Neural cell (in vitro differentiated cells): ENCODE measurements around the gene FAM184A. TPM values are rescaled to one million over a fixed set of nuclear protein-coding genes. Genes with fewer than 3 reads are reported as not detected.

Source experiments
- H2AFZ ChIP-seq: fragments of 200-600, 300-800 bp; sonication (generic), shearing (Covaris generic); 2 replicates; pipeline ENCODE4 v1.6.0; 2014; ENCODE audit warnings: low read depth, mild to moderate bottlenecking, antibody characterized with exemption, low read length, moderate library complexity
- H3F3A ChIP-seq: fragments of 200-600 bp; shearing (Covaris generic); 2 replicates; pipeline ENCODE4 v1.6.1; 2016; ENCODE audit warnings: mild to moderate bottlenecking, moderate library complexity, mixed read lengths, antibody characterized with exemption, low read length; ENCODE audit not compliant: insufficient read depth, poor library complexity, severe bottlenecking
- H3K27ac ChIP-seq: fragments of 200-600, 300-800 bp; sonication (generic), shearing (Covaris generic); 2 replicates; pipeline ENCODE4 v1.5.1; 2014; ENCODE audit warnings: mild to moderate bottlenecking, low read length, moderate library complexity
- H3K27me3 ChIP-seq: fragments of 300-800, 200-600 bp; sonication (generic), shearing (Covaris generic); 2 replicates; pipeline ENCODE4 v1.6.0; 2014; ENCODE audit warnings: mild to moderate bottlenecking, low read depth, low read length, moderate library complexity; ENCODE audit not compliant: insufficient read depth
- H3K36me3 ChIP-seq: fragments of 300-800, 200-600 bp; sonication (generic), shearing (Covaris generic); 2 replicates; pipeline ENCODE4 v1.5.1; 2014; ENCODE audit warnings: mild to moderate bottlenecking, antibody characterized with exemption, low read length, moderate library complexity; ENCODE audit not compliant: insufficient read depth
- H3K4me2 ChIP-seq: fragments of 300-800, 200-600 bp; sonication (generic), shearing (Covaris generic); 2 replicates; pipeline ENCODE4 v1.6.0; 2014; ENCODE audit warnings: mild to moderate bottlenecking, low read length
- H3K4me3 ChIP-seq: fragments of 300-800, 200-600 bp; sonication (generic), shearing (Covaris generic); 2 replicates; pipeline ENCODE4 v1.5.1; 2014; ENCODE audit warnings: mild to moderate bottlenecking, low read length, moderate library complexity
- H3K79me2 ChIP-seq: fragments of 200-600 bp; shearing (Covaris generic); replicated peaks from 2 replicates; pipeline ENCODE4 v1.6.0; 2014; ENCODE audit warnings: mild to moderate bottlenecking, low read length, moderate library complexity; ENCODE audit not compliant: insufficient read depth
- H3K9ac ChIP-seq: fragments of 300-800, 200-600 bp; sonication (generic), shearing (Covaris generic); 2 replicates; pipeline ENCODE4 v1.6.1; 2016; ENCODE audit warnings: mild to moderate bottlenecking, low read length, mixed read lengths
- H3K9me2 ChIP-seq: fragments of 200-600 bp; shearing (Covaris generic); 2 replicates; pipeline ENCODE4 v1.6.1; 2016; ENCODE audit warnings: mild to moderate bottlenecking, low read length, mixed read lengths; ENCODE audit not compliant: insufficient read depth
- H3K9me3 ChIP-seq: fragments of 200-600, 300-800 bp; sonication (generic), shearing (Covaris generic); 2 replicates; pipeline ENCODE4 v1.6.1; 2016; ENCODE audit warnings: mild to moderate bottlenecking, mixed run types, low read length, moderate library complexity, mixed read lengths
- H4K20me1 ChIP-seq: fragments of 200-600 bp; shearing (Covaris generic); 2 replicates; pipeline ENCODE4 v1.6.1; 2016; ENCODE audit warnings: mild to moderate bottlenecking, mixed run types; ENCODE audit not compliant: insufficient read depth
- EP300 ChIP-seq: fragments of 450-650 bp; conservative IDR thresholded peaks from 2 replicates; pipeline ENCODE4 v1.6.1; 2014; ENCODE audit warnings: antibody characterized with exemption, mild to moderate bottlenecking, moderate library complexity; ENCODE audit not compliant: poor library complexity, severe bottlenecking
- EZH2 ChIP-seq: fragments of 200-600, 300-800 bp; shearing (Covaris generic), sonication (generic); IDR thresholded peaks from 2 replicates; pipeline ENCODE4 v1.6.1; 2014; ENCODE audit warnings: antibody characterized with exemption, low read length, borderline replicate concordance, mild to moderate bottlenecking; ENCODE audit not compliant: insufficient read depth, poor library complexity, severe bottlenecking
- MXI1 ChIP-seq: fragments of 450-650 bp; conservative IDR thresholded peaks from 2 replicates; pipeline ENCODE4 v1.6.1; 2014; ENCODE audit warnings: antibody characterized with exemption, mild to moderate bottlenecking; ENCODE audit not compliant: poor library complexity, severe bottlenecking
- POLR2AphosphoS5 ChIP-seq: IDR thresholded peaks from 2 replicates; pipeline ENCODE4 v1.6.1; 2012
- RAD21 ChIP-seq: fragments of 450-650 bp; conservative IDR thresholded peaks from 2 replicates; pipeline ENCODE4 v1.6.1; 2014; ENCODE audit warnings: antibody characterized with exemption, mild to moderate bottlenecking, moderate library complexity
- SMC3 ChIP-seq: fragments of 450-650 bp; conservative IDR thresholded peaks from 2 replicates; pipeline ENCODE4 v1.6.1; 2014; ENCODE audit warnings: antibody characterized with exemption, mild to moderate bottlenecking, moderate library complexity; ENCODE audit not compliant: poor library complexity
- TAF1 ChIP-seq: IDR thresholded peaks from 2 replicates; pipeline ENCODE4 v1.6.1; 2012; ENCODE audit warnings: low read depth
- polyA plus RNA-seq: library from polyadenylated mRNA; depleted of rRNA; stranded (reverse); fragments of >200 nt; gene quantifications from 2 replicates; pipeline ENCODE4 v1.2.3, GENCODE V29; 2014
- TF ChIP-seq, protein P1 (sequence below): IDR thresholded peaks from 2 replicates; pipeline ENCODE4 v1.6.1; 2012; ENCODE audit warnings: borderline replicate concordance
- TF ChIP-seq, protein P2 (sequence below): fragments of 450-650 bp; IDR thresholded peaks from 2 replicates; pipeline ENCODE4 v1.5.1; 2014; ENCODE audit warnings: antibody characterized with exemption, mild to moderate bottlenecking, moderate library complexity; ENCODE audit not compliant: poor library complexity, severe bottlenecking

FAM184A gene
- polyA plus RNA-seq, 1 donor from 2014 or later, result 47.5 TPM

DNA sequence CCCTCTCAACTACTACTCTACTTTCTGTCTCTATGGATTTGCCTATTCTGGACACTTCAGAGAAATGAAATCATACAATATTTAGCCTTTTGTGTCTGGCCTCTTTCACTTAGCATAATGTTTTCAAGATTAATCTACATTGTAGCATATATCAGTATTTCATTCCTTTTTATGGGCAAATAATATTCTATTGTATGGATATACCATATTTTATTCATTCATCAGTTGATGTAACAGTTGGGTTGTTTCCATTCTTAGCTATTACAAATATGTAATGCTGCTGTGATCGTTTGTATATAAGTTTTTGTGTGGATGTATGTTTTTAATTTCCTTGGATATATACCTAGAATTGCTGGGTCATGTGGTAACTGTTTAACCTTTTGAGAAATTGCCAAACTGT, 23.4 kb downstream of the FAM184A start:
- H3K9ac ChIP-seq, result no peak overlapping the region
- H3K36me3 ChIP-seq, result no peaks in the 10 kb centered on the region
- H3K9me2 ChIP-seq, result no peaks in the 10 kb centered on the region
- TF ChIP-seq SMC3 (no peak), EP300 (no peak), RAD21 (no peak), POLR2AphosphoS5 (no peak), TAF1 (no peak), EZH2 (no peak), MXI1 (no peak)
- TF ChIP-seq, protein P1, sequence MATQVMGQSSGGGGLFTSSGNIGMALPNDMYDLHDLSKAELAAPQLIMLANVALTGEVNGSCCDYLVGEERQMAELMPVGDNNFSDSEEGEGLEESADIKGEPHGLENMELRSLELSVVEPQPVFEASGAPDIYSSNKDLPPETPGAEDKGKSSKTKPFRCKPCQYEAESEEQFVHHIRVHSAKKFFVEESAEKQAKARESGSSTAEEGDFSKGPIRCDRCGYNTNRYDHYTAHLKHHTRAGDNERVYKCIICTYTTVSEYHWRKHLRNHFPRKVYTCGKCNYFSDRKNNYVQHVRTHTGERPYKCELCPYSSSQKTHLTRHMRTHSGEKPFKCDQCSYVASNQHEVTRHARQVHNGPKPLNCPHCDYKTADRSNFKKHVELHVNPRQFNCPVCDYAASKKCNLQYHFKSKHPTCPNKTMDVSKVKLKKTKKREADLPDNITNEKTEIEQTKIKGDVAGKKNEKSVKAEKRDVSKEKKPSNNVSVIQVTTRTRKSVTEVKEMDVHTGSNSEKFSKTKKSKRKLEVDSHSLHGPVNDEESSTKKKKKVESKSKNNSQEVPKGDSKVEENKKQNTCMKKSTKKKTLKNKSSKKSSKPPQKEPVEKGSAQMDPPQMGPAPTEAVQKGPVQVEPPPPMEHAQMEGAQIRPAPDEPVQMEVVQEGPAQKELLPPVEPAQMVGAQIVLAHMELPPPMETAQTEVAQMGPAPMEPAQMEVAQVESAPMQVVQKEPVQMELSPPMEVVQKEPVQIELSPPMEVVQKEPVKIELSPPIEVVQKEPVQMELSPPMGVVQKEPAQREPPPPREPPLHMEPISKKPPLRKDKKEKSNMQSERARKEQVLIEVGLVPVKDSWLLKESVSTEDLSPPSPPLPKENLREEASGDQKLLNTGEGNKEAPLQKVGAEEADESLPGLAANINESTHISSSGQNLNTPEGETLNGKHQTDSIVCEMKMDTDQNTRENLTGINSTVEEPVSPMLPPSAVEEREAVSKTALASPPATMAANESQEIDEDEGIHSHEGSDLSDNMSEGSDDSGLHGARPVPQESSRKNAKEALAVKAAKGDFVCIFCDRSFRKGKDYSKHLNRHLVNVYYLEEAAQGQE, result no peak
- TF ChIP-seq, protein P2, sequence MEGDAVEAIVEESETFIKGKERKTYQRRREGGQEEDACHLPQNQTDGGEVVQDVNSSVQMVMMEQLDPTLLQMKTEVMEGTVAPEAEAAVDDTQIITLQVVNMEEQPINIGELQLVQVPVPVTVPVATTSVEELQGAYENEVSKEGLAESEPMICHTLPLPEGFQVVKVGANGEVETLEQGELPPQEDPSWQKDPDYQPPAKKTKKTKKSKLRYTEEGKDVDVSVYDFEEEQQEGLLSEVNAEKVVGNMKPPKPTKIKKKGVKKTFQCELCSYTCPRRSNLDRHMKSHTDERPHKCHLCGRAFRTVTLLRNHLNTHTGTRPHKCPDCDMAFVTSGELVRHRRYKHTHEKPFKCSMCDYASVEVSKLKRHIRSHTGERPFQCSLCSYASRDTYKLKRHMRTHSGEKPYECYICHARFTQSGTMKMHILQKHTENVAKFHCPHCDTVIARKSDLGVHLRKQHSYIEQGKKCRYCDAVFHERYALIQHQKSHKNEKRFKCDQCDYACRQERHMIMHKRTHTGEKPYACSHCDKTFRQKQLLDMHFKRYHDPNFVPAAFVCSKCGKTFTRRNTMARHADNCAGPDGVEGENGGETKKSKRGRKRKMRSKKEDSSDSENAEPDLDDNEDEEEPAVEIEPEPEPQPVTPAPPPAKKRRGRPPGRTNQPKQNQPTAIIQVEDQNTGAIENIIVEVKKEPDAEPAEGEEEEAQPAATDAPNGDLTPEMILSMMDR, result no peak
- no peak overlapping the region for H3K4me2 ChIP-seq
- H3K27me3 ChIP-seq, result no peaks in the 10 kb centered on the region
- no peak overlapping the region for H3K27ac ChIP-seq
- no peaks in the 10 kb centered on the region for H3K79me2 ChIP-seq
- no peak overlapping the region for H3K4me3 ChIP-seq
- H3F3A ChIP-seq, result no peaks in the 10 kb centered on the region
- no peaks in the 10 kb centered on the region for H3K9me3 ChIP-seq
- no peak overlapping the region for H2AFZ ChIP-seq
- no peaks in the 10 kb centered on the region for H4K20me1 ChIP-seq

DNA sequence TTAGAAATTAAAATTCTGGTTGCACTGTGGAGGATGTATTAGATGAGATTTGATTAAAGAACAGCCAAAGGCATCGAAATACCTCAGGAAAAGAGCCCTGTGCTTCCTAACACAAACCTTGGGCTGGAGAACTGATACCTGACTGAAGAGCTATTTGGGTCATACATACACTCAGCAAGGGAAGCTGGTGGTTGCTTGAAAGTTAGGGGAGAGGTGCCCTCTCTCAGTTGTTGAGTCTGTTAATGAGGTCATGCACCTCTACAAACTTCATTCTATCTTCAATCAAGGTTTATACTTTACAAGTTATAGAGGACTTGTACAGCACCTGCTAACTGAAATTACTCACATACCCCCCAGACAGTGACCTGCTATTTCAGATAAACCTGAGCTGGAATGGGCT, 25.5 kb downstream of the FAM184A start:
- Histone ChIP-seq H3F3A (no peaks in the 10 kb centered on the region), H3K9me2 (no peaks in the 10 kb centered on the region), H3K9ac (no peak overlapping the region), H4K20me1 (no peaks in the 10 kb centered on the region), H3K27ac (no peak overlapping the region), H3K4me2 (no peak overlapping the region), H3K4me3 (no peak overlapping the region), H3K27me3 (no peaks in the 10 kb centered on the region), H3K79me2 (no peaks in the 10 kb centered on the region), H3K9me3 (no peaks in the 10 kb centered on the region), H2AFZ (no peak overlapping the region), H3K36me3 (no peaks in the 10 kb centered on the region)
- TF ChIP-seq, protein P1, result no peak
- TF ChIP-seq EZH2 (no peak), SMC3 (no peak), POLR2AphosphoS5 (no peak), MXI1 (no peak), RAD21 (no peak), TAF1 (no peak), EP300 (no peak)
- TF ChIP-seq, protein P2, result no peak
